ENCODE measurements around the gene ADPRS.

DNA sequence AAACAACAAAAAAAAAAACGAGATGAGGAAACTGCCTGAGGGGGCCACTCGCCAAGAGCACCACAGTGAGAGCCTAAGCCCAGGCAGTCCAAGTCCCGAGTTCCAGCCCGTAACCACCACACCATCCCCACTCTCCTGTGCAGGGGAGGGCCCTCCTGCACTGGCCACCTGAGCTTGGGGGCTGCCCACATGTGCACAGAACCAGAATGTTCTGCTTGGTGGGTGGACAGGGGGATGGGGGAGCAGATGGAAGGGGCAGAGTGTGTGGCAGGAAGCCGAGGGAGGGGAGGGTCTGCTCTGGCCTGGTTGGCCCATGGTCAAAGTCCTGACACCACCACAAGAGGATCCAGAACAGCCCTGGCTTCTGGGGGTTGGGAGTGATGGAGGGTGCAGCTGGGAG lies 17.6 kb downstream of the ADPRS start:
- TF ChIP-seq EP300 (IDR thresholded peaks at IDR 0.05) = no peak
- no peak for TF ChIP-seq POLR2A (IDR thresholded peaks at IDR 0.05; ENCODE audit: low read depth)
